H7 (cell line): ENCODE data around the gene REPIN1. TPM values are rescaled to one million over a fixed set of nuclear protein-coding genes. Genes with fewer than 3 reads are reported as not detected.
"Not testable (repeated sequence)": the region's sequence is repeated elsewhere in the genome, so short reads cannot be mapped to it uniquely, and the experiment has no call there.

ENCODE experiments used
- DNase-seq: peaks from one replicate; pipeline ENCODE4 v3.0.0; 2012
- H3K27me3 ChIP-seq: 2 replicates; pipeline ENCODE4 v1.6.0; 2011; ENCODE audit warnings: mild to moderate bottlenecking, low read length; ENCODE audit not compliant: control insufficient read depth, insufficient read depth
- H3K36me3 ChIP-seq: replicated peaks from 2 replicates; pipeline ENCODE4 v1.5.1; 2011; ENCODE audit warnings: low read length; ENCODE audit not compliant: control insufficient read depth, insufficient read depth
- H3K4me3 ChIP-seq: 2 replicates; pipeline ENCODE4 v1.5.1; 2011; ENCODE audit warnings: low read depth, mild to moderate bottlenecking, control low read depth, low read length, moderate library complexity; ENCODE audit not compliant: insufficient read depth
- total RNA-seq: library from RNA; depleted of rRNA; stranded (reverse); fragments of >200 nt; shearing (Covaris generic); gene quantifications from 2 replicates; pipeline ENCODE4 v1.2.3, GENCODE V29; 2014

The REPIN1 gene
- total RNA-seq, 1 experiment from 2014 or later = 155 TPM

DNA sequence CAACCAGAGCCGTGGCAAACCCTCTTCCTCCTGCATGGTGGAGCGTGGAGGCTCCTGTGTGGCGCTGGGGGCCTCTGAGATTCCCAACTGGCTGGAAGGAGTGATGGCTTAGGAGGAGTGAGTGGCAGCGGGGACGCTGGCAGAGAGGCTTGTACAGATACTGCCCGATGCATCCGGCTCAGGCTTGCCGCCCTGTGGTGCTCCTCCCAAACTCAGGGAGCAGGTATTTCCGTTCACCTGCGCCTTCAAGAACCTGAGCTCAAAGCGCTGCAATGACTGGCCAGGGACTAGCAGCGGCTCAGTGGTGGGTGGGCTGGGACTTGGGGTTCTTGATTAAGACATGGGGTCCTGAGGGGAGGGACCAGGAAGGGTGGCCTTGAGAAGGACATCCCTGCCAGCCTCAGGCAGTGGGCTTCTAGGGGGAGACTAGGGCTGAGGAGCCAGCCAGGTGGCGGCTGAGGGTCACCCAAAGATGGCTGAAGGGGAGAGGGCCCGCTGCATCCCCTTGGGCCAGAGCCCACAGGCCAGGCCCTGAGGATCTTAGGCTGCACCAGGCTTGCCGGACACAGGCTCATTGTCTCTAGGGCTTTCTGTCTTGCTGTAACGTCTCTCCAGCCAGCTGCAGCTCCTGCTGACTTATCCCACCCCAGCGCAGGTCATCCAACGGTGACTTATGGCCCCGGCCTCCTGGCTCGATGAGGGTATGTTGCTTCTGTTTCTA is 13.7 kb downstream of the REPIN1 start:
- Histone ChIP-seq H3K27me3 (no peaks in the 10 kb centered on the region), H3K36me3 (0 out of 2 replicates have a peak, but pooled peaks cover 1% of the 10 kb centered on the region), H3K4me3 (no peak overlapping the region)
- peak; percentile 47 for DNase-seq

DNA sequence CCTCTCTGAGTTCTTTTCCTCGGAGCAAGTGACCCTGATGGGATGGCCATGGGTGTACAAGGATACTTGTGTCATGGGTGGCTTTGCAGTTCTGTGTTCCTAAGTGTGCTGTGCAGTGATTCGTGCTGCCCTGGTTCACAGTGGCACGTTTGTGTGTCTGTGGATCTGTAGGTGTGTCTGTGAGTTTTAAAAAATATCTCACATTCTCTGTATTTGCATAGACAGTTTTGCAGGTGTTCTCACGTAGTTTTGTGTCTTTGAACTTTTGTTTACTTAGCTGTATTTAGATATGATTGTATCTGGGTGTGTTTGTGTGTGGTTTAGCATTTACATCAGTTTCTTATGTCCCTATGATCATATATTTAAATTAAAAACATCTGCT is 14.2 kb downstream of the REPIN1 start:
- Histone ChIP-seq H3K4me3 (no peak overlapping the region), H3K27me3 (no peaks in the 10 kb centered on the region), H3K36me3 (0 out of 2 replicates have a peak, but pooled peaks cover 1% of the 10 kb centered on the region)
- no peak for DNase-seq

DNA sequence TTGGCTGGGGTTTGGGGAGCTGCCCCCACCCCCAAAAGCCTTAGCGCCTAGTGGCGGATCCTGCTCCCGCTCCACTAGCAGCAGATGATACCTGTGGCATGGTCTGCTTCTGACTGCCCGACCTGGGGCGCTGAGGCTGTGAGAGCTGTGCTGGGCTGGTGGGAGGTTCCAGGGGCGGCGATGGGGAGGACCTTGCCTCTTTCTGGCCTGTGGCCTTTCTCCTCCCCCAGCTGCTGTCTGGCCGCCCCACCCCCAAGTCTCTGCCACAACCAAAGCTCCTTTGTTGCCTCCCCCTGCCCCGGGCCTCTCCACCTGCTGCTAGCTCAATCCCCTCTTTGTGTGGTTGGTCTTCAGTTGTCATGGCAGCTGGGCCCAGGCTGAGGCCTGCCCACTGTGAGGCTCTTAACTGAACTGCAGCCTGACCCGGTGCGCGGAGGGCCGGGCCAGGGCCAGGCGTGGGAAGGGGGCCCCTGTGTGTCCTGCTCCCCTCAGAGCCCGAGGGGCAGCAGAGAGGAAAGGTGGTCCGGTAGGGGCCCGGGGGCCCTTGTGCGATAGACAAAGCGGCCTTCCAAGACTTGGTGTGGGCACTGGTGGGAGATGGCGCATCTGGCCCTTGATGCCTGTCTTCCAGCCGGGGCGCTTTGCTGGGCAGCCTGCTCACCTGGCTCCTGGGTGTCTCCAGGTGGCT is 15.2 kb downstream of the REPIN1 start:
- Histone ChIP-seq H3K4me3 (no peak overlapping the region), H3K36me3 (peaks cover 5% of the 10 kb centered on the region), H3K27me3 (no peaks in the 10 kb centered on the region)
- peak; percentile 97 for DNase-seq

DNA sequence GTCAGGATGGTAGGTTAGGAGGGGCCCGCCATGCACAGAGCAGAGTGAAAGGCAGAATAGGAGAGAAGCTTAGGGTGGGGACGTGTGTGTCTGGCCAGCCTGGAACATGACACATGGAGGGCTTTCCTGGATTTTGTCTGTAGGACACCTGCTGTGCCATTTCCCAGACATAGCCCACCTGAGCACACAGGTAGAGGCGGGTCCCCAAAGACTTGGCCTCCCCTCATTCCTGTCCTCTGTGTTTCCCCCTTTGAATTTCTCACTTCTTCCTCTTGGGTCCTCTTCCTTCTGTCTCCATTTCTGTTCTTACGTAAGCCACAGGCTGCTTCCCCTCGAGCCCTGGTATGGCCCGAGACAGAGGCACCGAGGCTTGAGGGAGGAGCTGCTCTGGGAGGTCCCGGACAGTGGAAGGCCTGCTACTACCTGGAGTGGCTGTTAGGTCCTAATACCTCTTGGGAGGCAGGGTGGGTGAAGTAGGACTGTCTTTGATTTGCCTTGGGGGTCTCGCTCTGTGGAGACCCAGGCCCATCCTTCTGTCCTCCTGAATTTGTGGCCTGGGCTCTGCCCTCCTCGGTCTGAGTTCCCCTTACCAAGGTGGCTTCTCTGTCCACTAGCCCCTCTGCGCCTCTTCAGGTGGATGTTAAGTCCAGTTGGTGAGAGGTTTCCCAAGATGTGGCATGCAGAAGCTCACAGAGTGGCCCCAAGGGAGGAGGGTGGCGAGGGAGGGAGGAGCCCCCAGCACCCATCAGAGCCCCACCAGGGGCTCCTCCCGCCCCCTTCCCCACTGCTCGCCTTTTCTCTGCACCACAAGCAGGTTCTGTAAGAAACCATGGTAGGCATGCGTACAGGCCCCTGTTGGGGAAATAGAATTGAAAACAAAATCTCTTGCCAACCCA is 16.0 kb downstream of the REPIN1 start:
- no peak overlapping the region for H3K4me3 ChIP-seq
- H3K27me3 ChIP-seq = no peaks in the 10 kb centered on the region
- peak; percentile 48 for DNase-seq
- peaks cover 8% of the 10 kb centered on the region for H3K36me3 ChIP-seq

DNA sequence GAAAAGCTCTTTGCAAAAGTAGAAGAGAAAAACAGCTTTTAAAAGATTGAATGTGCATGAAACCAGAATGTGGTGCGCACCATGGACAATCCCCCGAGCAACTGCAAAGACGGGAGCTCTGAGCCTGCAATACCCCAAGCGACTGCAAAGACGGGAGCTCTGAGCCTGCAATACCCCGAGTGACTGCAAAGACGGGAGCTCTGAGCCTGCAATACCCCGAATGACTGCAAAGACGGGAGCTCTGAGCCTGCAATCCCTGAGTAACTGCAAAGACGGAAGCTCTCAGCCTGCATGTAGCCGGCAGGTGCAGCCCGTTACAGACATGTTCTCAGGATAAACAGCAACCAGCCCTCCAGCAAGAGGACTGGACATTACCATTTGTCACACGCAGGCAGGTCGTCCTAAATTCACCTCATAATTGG is 16.7 kb downstream of the REPIN1 start:
- Histone ChIP-seq H3K4me3 (no peak overlapping the region), H3K36me3 (peaks cover 8% of the 10 kb centered on the region), H3K27me3 (no peaks in the 10 kb centered on the region)
- DNase-seq = no peak

DNA sequence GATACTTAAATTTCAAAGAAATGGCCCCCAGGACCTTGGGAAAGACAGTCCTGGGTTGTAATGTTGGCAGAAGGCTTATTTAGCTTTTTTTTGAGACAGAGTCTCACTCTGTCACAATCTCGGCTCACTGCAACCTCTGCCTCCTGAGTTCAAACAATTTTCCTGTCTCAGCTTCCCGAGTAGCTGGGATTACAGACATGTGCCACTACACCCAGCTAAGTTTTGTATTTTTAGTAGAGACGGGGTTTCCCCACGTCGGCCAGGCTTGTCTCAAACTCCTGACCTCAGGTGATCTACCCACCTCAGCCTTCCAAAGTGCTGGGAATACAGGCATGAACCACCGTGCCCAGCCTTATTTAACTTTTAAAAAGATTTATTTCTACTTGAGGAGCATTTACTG is 17.3 kb downstream of the REPIN1 start:
- H3K4me3 ChIP-seq, H3K36me3 ChIP-seq, H3K27me3 ChIP-seq, DNase-seq: not testable (repeated sequence)

DNA sequence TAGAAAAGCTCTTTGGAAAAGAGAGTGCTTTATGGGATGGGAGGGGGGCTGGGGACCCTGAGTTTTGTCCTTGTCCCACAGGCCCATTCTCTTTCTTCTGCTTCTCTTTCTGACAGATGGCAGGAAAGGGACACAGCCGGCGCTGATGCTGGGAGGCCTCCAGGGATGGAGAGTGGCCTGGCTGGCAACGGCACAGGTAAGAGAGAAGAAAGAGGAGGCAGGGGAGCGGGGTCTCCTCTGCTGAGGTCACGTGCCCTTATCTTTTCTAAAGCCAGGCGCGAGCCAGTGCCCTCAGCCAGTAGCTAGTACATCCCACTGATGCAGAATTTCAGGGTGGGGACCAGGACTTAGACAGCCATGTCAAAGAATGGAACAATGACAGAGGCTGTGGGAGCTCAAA is 19.7 kb downstream of the REPIN1 start:
- H3K27me3 ChIP-seq = no peaks in the 10 kb centered on the region
- peaks cover 8% of the 10 kb centered on the region for H3K36me3 ChIP-seq
- no peak overlapping the region for H3K4me3 ChIP-seq
- no peak for DNase-seq

DNA sequence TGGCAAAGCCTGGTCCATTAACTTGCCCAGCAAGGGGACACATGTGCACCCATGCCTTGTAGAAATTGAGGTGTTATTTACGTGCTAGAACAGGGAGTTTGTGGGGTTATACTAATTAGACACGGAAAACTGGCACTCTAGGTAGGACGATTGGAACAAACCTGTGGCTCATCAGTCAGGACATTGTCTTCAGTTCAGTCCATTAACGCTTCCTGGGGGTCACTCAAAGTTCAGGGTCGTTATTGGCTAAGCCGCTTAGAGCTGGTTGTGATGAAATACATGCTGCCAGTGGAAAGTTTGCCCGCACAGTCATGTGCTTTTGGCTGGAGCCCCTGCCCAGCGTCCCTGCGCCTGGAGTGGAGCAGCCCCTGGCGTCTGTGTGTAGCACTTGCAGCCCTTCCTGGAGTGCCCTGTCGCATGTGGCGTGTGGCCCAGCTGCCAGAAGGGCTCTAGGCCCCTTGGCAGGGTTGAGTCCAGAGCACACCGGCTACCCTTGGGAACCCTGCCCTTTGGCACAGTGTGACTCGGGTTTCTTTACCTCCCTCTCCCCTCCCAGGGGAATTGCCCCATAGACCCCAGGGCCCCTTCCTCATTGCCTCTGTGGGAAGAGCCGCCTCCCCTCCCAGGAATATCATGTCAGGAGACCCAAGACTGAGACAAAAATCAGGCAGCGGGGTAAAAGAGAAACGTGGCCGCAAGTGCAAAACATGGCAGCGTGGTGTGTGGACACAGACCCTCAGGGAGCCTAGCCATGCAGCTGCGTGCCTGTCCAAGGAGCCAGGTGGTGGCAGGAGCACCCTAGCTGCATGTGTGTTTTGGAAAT is 20.3 kb downstream of the REPIN1 start:
- Histone ChIP-seq H3K27me3 (no peaks in the 10 kb centered on the region), H3K36me3 (peaks cover 8% of the 10 kb centered on the region), H3K4me3 (no peak overlapping the region)
- DNase-seq = no peak

DNA sequence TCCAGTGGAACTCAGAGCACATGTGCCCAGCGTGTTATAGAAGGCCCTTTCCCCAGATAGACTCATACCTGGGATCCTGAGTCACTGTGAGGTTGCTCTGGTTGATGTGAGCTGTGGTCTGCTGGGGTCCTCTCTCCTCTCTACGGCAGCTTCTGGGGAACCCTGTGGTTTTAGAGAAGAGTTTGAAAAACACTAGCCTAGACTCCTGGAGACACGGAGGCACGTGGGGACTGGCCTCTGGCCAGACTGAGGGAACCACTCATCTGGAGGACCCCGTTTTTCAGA is 20.9 kb downstream of the REPIN1 start:
- no peak for DNase-seq
- H3K36me3 ChIP-seq = peaks cover 8% of the 10 kb centered on the region
- no peaks in the 10 kb centered on the region for H3K27me3 ChIP-seq
- H3K4me3 ChIP-seq = no peak overlapping the region

DNA sequence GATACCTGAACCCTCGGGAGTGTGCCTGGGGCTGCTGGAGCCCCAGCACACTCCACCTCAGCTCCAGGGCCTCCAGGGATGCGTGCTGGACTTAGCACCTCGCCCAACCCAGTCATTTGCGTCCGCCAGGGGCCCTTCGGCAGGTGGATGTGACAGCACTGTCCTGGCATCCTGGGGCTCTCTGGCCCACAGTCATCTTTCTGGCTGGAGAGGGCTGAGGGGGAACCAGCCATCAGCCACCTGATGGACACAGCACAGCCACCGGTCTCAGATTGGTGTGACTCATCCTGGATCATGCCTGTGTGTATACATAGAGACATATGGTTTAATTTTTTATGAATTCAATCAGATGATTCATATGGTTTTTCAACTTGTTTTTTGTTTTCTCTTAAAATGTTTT is 21.6 kb downstream of the REPIN1 start:
- Histone ChIP-seq H3K36me3 (peaks cover 8% of the 10 kb centered on the region), H3K27me3 (no peaks in the 10 kb centered on the region), H3K4me3 (no peak overlapping the region)
- no peak for DNase-seq

DNA sequence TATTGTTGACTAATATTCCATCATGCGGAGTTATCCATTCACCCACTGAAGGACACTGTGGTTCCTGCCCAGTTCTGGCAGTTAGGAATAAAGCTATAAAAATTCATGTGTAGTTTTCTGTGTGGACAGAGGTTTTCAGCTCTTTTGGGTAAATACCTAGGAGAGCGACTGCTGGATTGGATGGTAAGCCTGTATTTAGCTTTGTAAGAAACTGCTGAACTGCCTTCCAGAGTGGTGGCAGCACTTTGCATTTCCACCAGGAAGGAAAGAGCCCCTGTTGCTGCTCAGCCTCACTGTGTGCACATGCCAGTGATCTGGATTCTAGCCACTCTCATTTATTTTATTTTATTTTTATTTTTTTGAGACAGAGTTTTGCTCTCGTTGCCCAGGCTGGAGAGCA is 24.7 kb downstream of the REPIN1 start:
- Histone ChIP-seq H3K36me3 (peaks cover 5% of the 10 kb centered on the region), H3K4me3 (no peak overlapping the region), H3K27me3 (no peaks in the 10 kb centered on the region)
- DNase-seq = no peak

DNA sequence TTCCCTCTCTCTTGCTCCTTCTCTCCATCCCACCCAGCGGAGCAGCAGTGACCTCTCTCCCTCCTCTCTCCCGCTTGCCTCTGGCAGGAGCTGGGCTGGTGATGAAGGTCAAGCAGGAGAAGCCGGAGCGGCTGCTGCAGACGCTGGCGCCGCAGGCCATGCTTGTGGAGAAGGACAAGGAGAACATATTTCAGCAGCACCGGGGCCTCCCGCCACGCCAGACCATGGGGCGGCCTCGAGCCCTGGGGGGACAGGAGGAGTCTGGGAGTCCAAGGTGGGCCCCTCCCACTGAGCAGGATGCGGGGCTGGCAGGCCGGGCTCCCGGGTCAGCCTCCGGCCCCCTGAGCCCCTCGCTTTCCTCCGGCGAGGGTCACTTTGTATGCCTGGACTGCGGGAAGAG is 27.8 kb downstream of the REPIN1 start:
- Histone ChIP-seq H3K4me3 (no peak overlapping the region), H3K27me3 (no peaks in the 10 kb centered on the region), H3K36me3 (no peaks in the 10 kb centered on the region; the same call in 1 of the 2 replicates)
- no peak for DNase-seq

DNA sequence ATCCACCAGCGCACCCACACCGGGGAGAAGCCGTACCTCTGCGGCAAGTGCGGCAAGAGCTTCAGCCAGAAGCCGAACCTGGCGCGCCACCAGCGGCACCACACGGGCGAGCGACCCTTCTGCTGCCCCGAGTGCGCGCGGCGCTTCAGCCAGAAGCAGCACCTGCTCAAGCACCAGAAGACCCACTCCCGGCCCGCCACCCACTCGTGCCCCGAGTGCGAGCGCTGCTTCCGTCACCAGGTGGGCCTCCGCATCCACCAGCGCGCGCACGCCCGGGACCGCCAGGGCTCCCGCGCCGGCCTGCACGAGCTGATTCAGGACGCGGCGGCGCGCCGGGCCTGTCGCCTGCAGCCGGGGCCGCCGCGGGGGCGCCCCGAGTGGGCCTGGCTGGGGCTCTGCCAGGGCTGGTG is 28.2 kb downstream of the REPIN1 start:
- DNase-seq = no peak
- Histone ChIP-seq H3K4me3 (no peak overlapping the region), H3K27me3 (no peaks in the 10 kb centered on the region), H3K36me3 (no peaks in the 10 kb centered on the region; the same call in 1 of the 2 replicates)
